Ishikawa (cell line): ENCODE measurements around the gene ZNF221.

Source experiments
- CREB1 ChIP-seq: IDR thresholded peaks from 2 replicates; pipeline ENCODE4 v1.6.1; 2012; ENCODE audit warnings: low read depth
- EGR1 ChIP-seq: IDR thresholded peaks from 2 replicates; pipeline ENCODE4 v1.6.1; 2012
- EP300 ChIP-seq: IDR thresholded peaks from 2 replicates; pipeline ENCODE4 v1.6.1; 2012; ENCODE audit warnings: borderline replicate concordance
- FOXM1 ChIP-seq: IDR thresholded peaks from 2 replicates; pipeline ENCODE4 v1.6.1; 2012; ENCODE audit warnings: low read depth, borderline replicate concordance
- NFIC ChIP-seq: IDR thresholded peaks from 2 replicates; pipeline ENCODE4 v1.6.1; 2012
- RAD21 ChIP-seq: IDR thresholded peaks from 2 replicates; pipeline ENCODE4 v1.6.1; 2012; ENCODE audit warnings: low read depth
- TCF12 ChIP-seq: IDR thresholded peaks from 2 replicates; pipeline ENCODE4 v1.6.1; 2012; ENCODE audit warnings: low read depth
- YY1 ChIP-seq: IDR thresholded peaks from 2 replicates; pipeline ENCODE4 v1.6.1; 2012; ENCODE audit warnings: low read depth
- ZBTB7A ChIP-seq: IDR thresholded peaks from 2 replicates; pipeline ENCODE4 v1.6.1; 2012; ENCODE audit warnings: low read depth
- TF ChIP-seq, protein P1 (sequence below): IDR thresholded peaks from 2 replicates; pipeline ENCODE4 v1.6.1; 2012
- TF ChIP-seq, protein P2 (sequence below): IDR thresholded peaks from 2 replicates; pipeline ENCODE4 v1.6.1; 2012; ENCODE audit warnings: low read depth, mild to moderate bottlenecking

GRCh38 chr19:43910884-43911283, 40.1 kb upstream of the ZNF221 start:
- TF ChIP-seq RAD21 (no peak), EGR1 (no peak), ZBTB7A (no peak), CREB1 (no peak), YY1 (no peak), EP300 (no peak), NFIC (no peak), FOXM1 (no peak), TCF12 (no peak)
- TF ChIP-seq, protein P1, sequence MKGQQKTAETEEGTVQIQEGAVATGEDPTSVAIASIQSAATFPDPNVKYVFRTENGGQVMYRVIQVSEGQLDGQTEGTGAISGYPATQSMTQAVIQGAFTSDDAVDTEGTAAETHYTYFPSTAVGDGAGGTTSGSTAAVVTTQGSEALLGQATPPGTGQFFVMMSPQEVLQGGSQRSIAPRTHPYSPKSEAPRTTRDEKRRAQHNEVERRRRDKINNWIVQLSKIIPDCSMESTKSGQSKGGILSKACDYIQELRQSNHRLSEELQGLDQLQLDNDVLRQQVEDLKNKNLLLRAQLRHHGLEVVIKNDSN = no peak
- TF ChIP-seq, protein P2, sequence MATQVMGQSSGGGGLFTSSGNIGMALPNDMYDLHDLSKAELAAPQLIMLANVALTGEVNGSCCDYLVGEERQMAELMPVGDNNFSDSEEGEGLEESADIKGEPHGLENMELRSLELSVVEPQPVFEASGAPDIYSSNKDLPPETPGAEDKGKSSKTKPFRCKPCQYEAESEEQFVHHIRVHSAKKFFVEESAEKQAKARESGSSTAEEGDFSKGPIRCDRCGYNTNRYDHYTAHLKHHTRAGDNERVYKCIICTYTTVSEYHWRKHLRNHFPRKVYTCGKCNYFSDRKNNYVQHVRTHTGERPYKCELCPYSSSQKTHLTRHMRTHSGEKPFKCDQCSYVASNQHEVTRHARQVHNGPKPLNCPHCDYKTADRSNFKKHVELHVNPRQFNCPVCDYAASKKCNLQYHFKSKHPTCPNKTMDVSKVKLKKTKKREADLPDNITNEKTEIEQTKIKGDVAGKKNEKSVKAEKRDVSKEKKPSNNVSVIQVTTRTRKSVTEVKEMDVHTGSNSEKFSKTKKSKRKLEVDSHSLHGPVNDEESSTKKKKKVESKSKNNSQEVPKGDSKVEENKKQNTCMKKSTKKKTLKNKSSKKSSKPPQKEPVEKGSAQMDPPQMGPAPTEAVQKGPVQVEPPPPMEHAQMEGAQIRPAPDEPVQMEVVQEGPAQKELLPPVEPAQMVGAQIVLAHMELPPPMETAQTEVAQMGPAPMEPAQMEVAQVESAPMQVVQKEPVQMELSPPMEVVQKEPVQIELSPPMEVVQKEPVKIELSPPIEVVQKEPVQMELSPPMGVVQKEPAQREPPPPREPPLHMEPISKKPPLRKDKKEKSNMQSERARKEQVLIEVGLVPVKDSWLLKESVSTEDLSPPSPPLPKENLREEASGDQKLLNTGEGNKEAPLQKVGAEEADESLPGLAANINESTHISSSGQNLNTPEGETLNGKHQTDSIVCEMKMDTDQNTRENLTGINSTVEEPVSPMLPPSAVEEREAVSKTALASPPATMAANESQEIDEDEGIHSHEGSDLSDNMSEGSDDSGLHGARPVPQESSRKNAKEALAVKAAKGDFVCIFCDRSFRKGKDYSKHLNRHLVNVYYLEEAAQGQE = no peak
